Measurements from ENCODE around the gene CELSR3. TPM values are rescaled to one million over a fixed set of nuclear protein-coding genes. Genes with fewer than 3 reads are reported as not detected.

CELSR3 gene
- total RNA-seq, 2 donors from 2014 or later, result 20.7 to 30.1 TPM

DNA sequence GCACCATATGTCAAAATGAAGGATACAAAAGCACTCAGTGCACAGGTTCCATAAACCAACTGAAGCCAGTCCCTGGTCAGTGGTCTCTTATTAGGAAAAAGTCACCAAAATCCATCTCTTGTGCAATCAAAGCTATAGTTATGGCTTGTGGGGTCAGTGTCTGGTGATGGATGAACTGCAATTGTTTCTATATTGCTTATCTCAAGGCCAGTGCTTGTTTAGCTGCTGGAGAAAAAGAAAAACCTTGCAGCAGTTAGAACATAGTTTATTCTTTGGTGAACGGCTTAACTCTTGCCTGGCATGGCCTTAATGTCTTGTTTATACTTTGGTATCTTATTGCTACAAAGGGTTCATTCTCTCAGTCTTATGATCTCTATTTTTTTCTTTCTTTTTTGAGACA, 50.4 kb downstream of the CELSR3 start:
- Mint-ChIP-seq H3K36me3 (ENCODE audit: low read depth) (peaks cover 19% of the 10 kb centered on the region), H3K27me3 (ENCODE audit: insufficient read depth) (no peaks in the 10 kb centered on the region), H3K9me3 (peaks cover 12% of the 10 kb centered on the region), H3K27ac (no peak overlapping the region), H3K4me3 (no peak overlapping the region), H3K4me1 (peaks cover 10% of the 10 kb centered on the region)
- DNase-seq, result no peak
- Histone ChIP-seq H3K36me3 (ENCODE audit: control insufficient read depth, insufficient read depth, low read length) (peaks cover 9% of the 10 kb centered on the region), H3K9ac (ENCODE audit: extremely low read depth, low read length, poor library complexity, severe bottlenecking) (no peak overlapping the region), H3K4me1 (ENCODE audit: control insufficient read depth, insufficient read depth, low read length) (no peaks in the 10 kb centered on the region), H3K27ac (ENCODE audit: low read depth, low read length) (no peak overlapping the region), H3K9me3 (ENCODE audit: control insufficient read depth, low read length) (peaks cover 11% of the 10 kb centered on the region), H3K4me3 (ENCODE audit: low read length) (no peak overlapping the region), H3K27me3 (ENCODE audit: control insufficient read depth, insufficient read depth, low read length, poor library complexity, severe bottlenecking) (no peaks in the 10 kb centered on the region)
- TF ChIP-seq, protein P1, sequence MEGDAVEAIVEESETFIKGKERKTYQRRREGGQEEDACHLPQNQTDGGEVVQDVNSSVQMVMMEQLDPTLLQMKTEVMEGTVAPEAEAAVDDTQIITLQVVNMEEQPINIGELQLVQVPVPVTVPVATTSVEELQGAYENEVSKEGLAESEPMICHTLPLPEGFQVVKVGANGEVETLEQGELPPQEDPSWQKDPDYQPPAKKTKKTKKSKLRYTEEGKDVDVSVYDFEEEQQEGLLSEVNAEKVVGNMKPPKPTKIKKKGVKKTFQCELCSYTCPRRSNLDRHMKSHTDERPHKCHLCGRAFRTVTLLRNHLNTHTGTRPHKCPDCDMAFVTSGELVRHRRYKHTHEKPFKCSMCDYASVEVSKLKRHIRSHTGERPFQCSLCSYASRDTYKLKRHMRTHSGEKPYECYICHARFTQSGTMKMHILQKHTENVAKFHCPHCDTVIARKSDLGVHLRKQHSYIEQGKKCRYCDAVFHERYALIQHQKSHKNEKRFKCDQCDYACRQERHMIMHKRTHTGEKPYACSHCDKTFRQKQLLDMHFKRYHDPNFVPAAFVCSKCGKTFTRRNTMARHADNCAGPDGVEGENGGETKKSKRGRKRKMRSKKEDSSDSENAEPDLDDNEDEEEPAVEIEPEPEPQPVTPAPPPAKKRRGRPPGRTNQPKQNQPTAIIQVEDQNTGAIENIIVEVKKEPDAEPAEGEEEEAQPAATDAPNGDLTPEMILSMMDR (conservative IDR thresholded peaks at IDR 0.05), result no peak
- 92% methylated on average over 1 of the region's 1 CpG; no CpG with 5 or more reads in 1 of the 2 experiments for WGBS, 2 experiments (ENCODE audit: insufficient coverage in 1 of 2, insufficient read length in 1 of 2)

DNA sequence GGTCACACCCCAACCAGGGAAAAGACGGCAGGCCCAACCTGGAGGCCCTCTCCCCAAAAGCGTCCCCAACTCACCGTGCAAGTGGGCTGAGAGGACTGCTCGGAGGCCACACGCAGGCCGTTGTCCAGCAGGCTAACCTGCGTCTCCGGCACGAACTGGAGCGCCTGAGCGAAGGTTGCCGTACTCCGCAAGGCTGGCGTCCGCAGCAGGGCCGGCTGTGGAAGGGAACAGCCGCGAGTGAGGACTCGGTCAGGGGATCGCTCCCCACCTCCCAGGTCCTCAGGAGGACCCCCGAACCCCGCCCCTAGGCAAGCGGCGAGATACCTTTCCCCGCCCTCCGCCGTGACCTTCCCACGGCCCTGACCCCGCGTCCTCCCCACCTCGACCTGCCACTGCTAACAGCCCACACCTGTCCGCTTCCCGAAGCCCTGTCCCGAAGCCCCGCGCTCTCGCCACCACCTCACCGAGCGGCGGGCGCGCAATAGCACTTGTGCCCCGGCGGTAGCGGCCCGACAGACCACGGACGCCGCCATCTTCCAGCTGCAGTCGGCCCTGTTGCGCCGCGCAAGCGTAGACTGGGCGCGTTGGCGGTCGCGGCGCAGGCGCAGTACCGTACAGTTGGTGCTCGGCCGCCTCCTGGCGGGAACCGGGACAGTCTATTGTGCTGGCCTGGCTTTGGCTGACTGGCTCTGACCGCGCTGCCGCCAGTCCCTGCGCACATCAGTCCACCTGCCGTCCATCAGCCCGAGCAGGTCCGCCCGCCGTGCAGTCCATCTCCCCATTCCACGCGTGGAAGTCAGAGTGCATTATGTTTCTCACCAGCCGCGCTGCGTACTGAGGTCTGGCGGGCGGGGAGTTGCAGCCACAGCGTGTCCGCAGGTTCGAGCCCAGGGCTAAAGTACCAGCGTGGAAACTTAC, 53.3 kb downstream of the CELSR3 start, which contains the start of gene UQCRC1:
TSS of gene UQCRC1 (minus strand) at position 559 of the 918 bp plus-strand sequence. CDS start at position 533, 26 bp downstream.
- peaks cover 10% of the 10 kb centered on the region for H3K4me1 Mint-ChIP-seq
- Histone ChIP-seq H3K27ac (ENCODE audit: low read depth, low read length) (peak within 1 kb of the TSS; percentile 40), H3K9me3 (ENCODE audit: control insufficient read depth, low read length) (no peaks in the 10 kb centered on the region), H3K4me3 (ENCODE audit: low read length) (peak within 1 kb of the TSS; percentile 92), H3K36me3 (ENCODE audit: control insufficient read depth, insufficient read depth, low read length) (peaks cover 35% of the 10 kb centered on the region), H3K9ac (ENCODE audit: extremely low read depth, low read length, poor library complexity, severe bottlenecking) (peak within 1 kb of the TSS; percentile 84), H3K27me3 (ENCODE audit: control insufficient read depth, insufficient read depth, low read length, poor library complexity, severe bottlenecking) (no peaks in the 10 kb centered on the region), H3K4me1 (ENCODE audit: control insufficient read depth, insufficient read depth, low read length) (no peaks in the 10 kb centered on the region)
- no peaks in the 10 kb centered on the region for H3K27me3 Mint-ChIP-seq (ENCODE audit: insufficient read depth)
- H3K9me3 Mint-ChIP-seq, result no peaks in the 10 kb centered on the region
- peak within 1 kb of the TSS; percentile 96 for H3K4me3 Mint-ChIP-seq
- H3K27ac Mint-ChIP-seq, result peak within 1 kb of the TSS; percentile 95
- H3K36me3 Mint-ChIP-seq (ENCODE audit: low read depth), result peaks cover 39% of the 10 kb centered on the region
- 1% methylated on average over 37 to 86 of the region's 86 CpGs for WGBS, 2 experiments (ENCODE audit: insufficient coverage in 1 of 2, insufficient read length in 1 of 2)
- TF ChIP-seq, protein P1 (conservative IDR thresholded peaks at IDR 0.05), result peak; percentile 77
- peak; percentile 97 for DNase-seq

DNA sequence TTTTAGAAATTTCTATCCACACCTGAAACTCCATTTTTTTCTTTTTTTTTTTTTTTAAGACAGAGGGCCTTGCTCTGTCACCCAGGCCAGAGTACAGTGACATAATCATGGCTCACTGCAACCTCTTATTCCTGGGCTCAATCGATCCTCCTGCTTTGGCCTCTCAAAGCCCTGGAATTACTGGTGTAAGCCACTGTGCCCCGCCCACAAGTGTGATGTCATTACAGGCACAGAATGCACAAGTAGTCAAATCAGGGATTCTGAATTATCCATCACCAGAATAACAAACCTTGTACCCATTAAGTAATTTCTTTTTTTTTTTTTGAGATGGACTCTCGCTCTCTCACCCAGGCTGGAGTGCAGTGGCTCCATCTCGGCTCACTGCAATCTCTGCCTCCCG, 55.2 kb downstream of the CELSR3 start:
- Mint-ChIP-seq H3K36me3 (ENCODE audit: low read depth) (peaks cover 51% of the 10 kb centered on the region), H3K9me3 (no peaks in the 10 kb centered on the region), H3K4me3 (peak overlapping the region; percentile 96), H3K27me3 (ENCODE audit: insufficient read depth) (no peaks in the 10 kb centered on the region), H3K27ac (no peak overlapping the region), H3K4me1 (peaks cover 10% of the 10 kb centered on the region)
- no peaks in the 10 kb centered on the region for H3K9me3 ChIP-seq (ENCODE audit: control insufficient read depth, low read length)
- 91 to 94% methylated on average over 5 of the region's 5 CpGs for WGBS, 2 experiments (ENCODE audit: insufficient coverage in 1 of 2, insufficient read length in 1 of 2)
- no peak overlapping the region for H3K27ac ChIP-seq (ENCODE audit: low read depth, low read length)
- H3K36me3 ChIP-seq (ENCODE audit: control insufficient read depth, insufficient read depth, low read length), result peaks cover 54% of the 10 kb centered on the region
- no peaks in the 10 kb centered on the region for H3K27me3 ChIP-seq (ENCODE audit: control insufficient read depth, insufficient read depth, low read length, poor library complexity, severe bottlenecking)
- H3K4me1 ChIP-seq (ENCODE audit: control insufficient read depth, insufficient read depth, low read length), result no peaks in the 10 kb centered on the region
- TF ChIP-seq, protein P1 (conservative IDR thresholded peaks at IDR 0.05), result no peak
- peak overlapping the region; percentile 92 for H3K4me3 ChIP-seq (ENCODE audit: low read length)
- no peak for DNase-seq
- no peak overlapping the region for H3K9ac ChIP-seq (ENCODE audit: extremely low read depth, low read length, poor library complexity, severe bottlenecking)
